Loucy (cell line): ENCODE results near the gene HIGD1A.

Source experiments
- EZH2phosphoT487 ChIP-seq: fragments of 200-600 bp; IDR thresholded peaks from 2 replicates; pipeline ENCODE4 v1.6.1; 2018; ENCODE audit warnings: antibody characterized with exemption, mild to moderate bottlenecking, moderate library complexity, borderline replicate concordance
- TF ChIP-seq, protein P1 (sequence below): fragments of 200-600 bp; sonication (generic); conservative IDR thresholded peaks from 2 replicates; pipeline ENCODE4 v1.5.1; 2014; ENCODE audit warnings: mild to moderate bottlenecking, antibody characterized with exemption, low read length

DNA sequence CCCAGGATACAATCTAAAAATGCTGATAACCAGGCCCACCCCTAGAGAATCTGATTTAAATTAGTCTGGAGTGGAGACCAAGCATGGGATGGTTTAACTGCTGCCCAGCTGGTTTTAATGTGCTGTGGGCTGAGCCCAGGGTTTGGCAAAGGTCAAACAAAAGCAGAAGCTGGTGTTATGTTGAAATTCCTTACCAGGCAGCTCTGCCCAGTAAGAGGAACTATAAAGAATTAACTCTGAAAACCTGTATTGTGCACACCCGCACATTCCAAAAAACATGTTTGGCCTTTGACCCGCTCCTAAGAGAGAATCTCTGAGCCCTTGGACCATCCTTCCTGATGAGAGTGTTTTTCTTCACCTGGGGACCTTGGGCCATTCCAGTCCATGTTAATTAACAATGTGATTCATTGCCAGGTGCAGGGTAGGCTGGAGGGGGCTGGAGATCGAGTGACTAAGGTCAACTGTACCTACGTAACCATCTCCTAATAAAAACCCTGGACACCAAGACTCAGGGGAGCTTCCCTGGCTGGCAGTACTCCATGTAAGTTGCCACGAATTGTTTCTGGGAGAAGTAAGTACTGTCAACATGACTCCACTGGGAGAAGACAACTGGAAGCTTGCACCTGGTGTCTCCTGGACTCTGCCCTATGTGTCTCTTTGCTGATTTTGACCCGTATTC is 42.1 kb downstream of the HIGD1A start:
- TF ChIP-seq, protein P1, sequence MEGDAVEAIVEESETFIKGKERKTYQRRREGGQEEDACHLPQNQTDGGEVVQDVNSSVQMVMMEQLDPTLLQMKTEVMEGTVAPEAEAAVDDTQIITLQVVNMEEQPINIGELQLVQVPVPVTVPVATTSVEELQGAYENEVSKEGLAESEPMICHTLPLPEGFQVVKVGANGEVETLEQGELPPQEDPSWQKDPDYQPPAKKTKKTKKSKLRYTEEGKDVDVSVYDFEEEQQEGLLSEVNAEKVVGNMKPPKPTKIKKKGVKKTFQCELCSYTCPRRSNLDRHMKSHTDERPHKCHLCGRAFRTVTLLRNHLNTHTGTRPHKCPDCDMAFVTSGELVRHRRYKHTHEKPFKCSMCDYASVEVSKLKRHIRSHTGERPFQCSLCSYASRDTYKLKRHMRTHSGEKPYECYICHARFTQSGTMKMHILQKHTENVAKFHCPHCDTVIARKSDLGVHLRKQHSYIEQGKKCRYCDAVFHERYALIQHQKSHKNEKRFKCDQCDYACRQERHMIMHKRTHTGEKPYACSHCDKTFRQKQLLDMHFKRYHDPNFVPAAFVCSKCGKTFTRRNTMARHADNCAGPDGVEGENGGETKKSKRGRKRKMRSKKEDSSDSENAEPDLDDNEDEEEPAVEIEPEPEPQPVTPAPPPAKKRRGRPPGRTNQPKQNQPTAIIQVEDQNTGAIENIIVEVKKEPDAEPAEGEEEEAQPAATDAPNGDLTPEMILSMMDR: no peak
- TF ChIP-seq EZH2phosphoT487: no peak
